ENCODE measurements around the gene COX7A1. TPM values are rescaled to one million over a fixed set of nuclear protein-coding genes. Genes with fewer than 3 reads are reported as not detected.

Gene COX7A1
- total and polyA plus RNA-seq, 10 of the 15 experiments (the other 5 are each of a cell fraction or from before 2014, with no cell fraction given) = not detected

DNA sequence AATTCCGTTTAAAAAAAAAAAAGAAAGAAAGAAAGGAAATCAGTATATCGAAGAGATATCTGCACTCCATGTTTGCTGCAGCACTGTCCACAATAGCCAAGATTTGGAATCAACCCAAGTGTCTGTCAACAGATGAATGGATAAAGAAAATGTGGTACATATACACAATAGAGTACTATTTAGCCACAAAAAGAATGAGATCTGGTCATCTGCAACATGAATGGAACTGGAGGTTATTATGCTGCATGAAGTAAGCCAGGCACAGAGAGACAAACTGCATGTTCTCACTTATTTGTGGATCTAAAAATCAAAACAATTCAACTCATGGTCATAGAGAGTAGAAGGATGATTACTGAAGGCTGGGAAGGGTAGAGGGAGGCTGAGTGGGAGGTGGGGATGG lies 45.9 kb upstream of the COX7A1 start:
- no peak for ATAC-seq
- no peak for TF ChIP-seq HDAC2 (IDR thresholded peaks at IDR 0.05)
- no peak for TF ChIP-seq IKZF2 (IDR thresholded peaks at IDR 0.05)
- TF ChIP-seq RB1 (IDR thresholded peaks at IDR 0.05; ENCODE audit: borderline replicate concordance) = no peak
- no peak for TF ChIP-seq RCOR1 (conservative IDR thresholded peaks at IDR 0.05; ENCODE audit: low read depth, low read length)
- TF ChIP-seq ZNF24 (IDR thresholded peaks at IDR 0.05) = no peak
- TF ChIP-seq, protein P1, sequence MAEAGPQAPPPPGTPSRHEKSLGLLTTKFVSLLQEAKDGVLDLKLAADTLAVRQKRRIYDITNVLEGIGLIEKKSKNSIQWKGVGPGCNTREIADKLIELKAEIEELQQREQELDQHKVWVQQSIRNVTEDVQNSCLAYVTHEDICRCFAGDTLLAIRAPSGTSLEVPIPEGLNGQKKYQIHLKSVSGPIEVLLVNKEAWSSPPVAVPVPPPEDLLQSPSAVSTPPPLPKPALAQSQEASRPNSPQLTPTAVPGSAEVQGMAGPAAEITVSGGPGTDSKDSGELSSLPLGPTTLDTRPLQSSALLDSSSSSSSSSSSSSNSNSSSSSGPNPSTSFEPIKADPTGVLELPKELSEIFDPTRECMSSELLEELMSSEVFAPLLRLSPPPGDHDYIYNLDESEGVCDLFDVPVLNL (IDR thresholded peaks at IDR 0.05; ENCODE audit: low read depth, low read length) = no peak
- no peak for TF ChIP-seq ATF7 (IDR thresholded peaks at IDR 0.05; ENCODE audit: low read depth)
- TF ChIP-seq, protein P2, sequence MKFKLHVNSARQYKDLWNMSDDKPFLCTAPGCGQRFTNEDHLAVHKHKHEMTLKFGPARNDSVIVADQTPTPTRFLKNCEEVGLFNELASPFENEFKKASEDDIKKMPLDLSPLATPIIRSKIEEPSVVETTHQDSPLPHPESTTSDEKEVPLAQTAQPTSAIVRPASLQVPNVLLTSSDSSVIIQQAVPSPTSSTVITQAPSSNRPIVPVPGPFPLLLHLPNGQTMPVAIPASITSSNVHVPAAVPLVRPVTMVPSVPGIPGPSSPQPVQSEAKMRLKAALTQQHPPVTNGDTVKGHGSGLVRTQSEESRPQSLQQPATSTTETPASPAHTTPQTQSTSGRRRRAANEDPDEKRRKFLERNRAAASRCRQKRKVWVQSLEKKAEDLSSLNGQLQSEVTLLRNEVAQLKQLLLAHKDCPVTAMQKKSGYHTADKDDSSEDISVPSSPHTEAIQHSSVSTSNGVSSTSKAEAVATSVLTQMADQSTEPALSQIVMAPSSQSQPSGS (IDR thresholded peaks at IDR 0.05; ENCODE audit: low read length) = no peak
- TF ChIP-seq IKZF1 (conservative IDR thresholded peaks at IDR 0.05) = no peak
- TF ChIP-seq MYC (IDR thresholded peaks at IDR 0.05; ENCODE audit: insufficient read depth, insufficient read length, insufficient replicate concordance, low read length, severe bottlenecking) = no peak
- TF ChIP-seq MEF2A (IDR thresholded peaks at IDR 0.05; ENCODE audit: insufficient read depth, low read depth, low read length) = no peak
- TF ChIP-seq ZNF622 (IDR thresholded peaks at IDR 0.05) = no peak
- TF ChIP-seq, protein P3, sequence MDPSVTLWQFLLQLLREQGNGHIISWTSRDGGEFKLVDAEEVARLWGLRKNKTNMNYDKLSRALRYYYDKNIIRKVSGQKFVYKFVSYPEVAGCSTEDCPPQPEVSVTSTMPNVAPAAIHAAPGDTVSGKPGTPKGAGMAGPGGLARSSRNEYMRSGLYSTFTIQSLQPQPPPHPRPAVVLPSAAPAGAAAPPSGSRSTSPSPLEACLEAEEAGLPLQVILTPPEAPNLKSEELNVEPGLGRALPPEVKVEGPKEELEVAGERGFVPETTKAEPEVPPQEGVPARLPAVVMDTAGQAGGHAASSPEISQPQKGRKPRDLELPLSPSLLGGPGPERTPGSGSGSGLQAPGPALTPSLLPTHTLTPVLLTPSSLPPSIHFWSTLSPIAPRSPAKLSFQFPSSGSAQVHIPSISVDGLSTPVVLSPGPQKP (IDR thresholded peaks at IDR 0.05; ENCODE audit: low read depth, low read length) = no peak
- TF ChIP-seq SMAD1 (IDR thresholded peaks at IDR 0.05; ENCODE audit: low read depth, partially characterized antibody) = no peak
- no peak for TF ChIP-seq SREBF1 (IDR thresholded peaks at IDR 0.05; ENCODE audit: low read length)
- no peak for TF ChIP-seq FOXM1 (IDR thresholded peaks at IDR 0.05; ENCODE audit: low read depth, low read length)
- TF ChIP-seq TARDBP (IDR thresholded peaks at IDR 0.05; ENCODE audit: borderline replicate concordance) = no peak
- TF ChIP-seq, protein P4, sequence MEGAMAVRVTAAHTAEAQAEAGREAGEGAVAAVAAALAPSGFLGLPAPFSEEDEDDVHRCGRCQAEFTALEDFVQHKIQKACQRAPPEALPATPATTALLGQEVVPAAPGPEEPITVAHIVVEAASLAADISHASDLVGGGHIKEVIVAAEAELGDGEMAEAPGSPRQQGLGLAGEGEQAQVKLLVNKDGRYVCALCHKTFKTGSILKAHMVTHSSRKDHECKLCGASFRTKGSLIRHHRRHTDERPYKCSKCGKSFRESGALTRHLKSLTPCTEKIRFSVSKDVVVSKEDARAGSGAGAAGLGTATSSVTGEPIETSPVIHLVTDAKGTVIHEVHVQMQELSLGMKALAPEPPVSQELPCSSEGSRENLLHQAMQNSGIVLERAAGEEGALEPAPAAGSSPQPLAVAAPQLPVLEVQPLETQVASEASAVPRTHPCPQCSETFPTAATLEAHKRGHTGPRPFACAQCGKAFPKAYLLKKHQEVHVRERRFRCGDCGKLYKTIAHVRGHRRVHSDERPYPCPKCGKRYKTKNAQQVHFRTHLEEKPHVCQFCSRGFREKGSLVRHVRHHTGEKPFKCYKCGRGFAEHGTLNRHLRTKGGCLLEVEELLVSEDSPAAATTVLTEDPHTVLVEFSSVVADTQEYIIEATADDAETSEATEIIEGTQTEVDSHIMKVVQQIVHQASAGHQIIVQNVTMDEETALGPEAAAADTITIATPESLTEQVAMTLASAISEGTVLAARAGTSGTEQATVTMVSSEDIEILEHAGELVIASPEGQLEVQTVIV (IDR thresholded peaks at IDR 0.05; ENCODE audit: borderline replicate concordance, partially characterized antibody) = no peak
- TF ChIP-seq ZZZ3 (IDR thresholded peaks at IDR 0.05; ENCODE audit: control insufficient read depth, insufficient read length, low read depth) = no peak

More for the DNA sequence above, 45.9 kb upstream of the COX7A1 start:
- no peak overlapping the region for H3K4me2 ChIP-seq (ENCODE audit: control insufficient read depth, insufficient read depth)
- H3K9me3 ChIP-seq (replicated peaks; ENCODE audit: control insufficient read depth, insufficient read depth, low read length) = no peaks in the 10 kb centered on the region
- no peaks in the 10 kb centered on the region for H3K27me3 ChIP-seq (replicated peaks in 1 of 2; ENCODE audit: control insufficient read depth in 2 of 2, insufficient read depth in 2 of 2, low read length in 1 of 2)
- no peaks in the 10 kb centered on the region; the same call in 1 of the 2 replicates for H3K4me1 ChIP-seq (ENCODE audit: control insufficient read depth, insufficient read depth, low read length)
- ChIA-PET POLR2A (no interaction called here), SMC1A (ENCODE audit: uncharacterized antibody, unreplicated experiment) (no interaction called here), CTCF (no interaction called here), RAD21 (ENCODE audit: unreplicated experiment) (interaction anchor here (0.6 kb wide), 1 partner anchor 1008 kb away, joined by 4 read pairs; no protein-coding TSS in a partner anchor)
- H3K36me3 ChIP-seq (ENCODE audit: control insufficient read depth in 2 of 2, insufficient read depth in 2 of 2, low read length in 1 of 2) = no peaks in the 10 kb centered on the region; a peak in 1 of 4 replicates
- intact Hi-C loops (cut with micrococcal nuclease; ENCODE audit: unreplicated experiment) (no loop called here), in situ Hi-C loops (cut with MboI) (no loop called here)
- H3K9ac ChIP-seq (ENCODE audit: control insufficient read depth, insufficient read depth, low read length) = no peak overlapping the region
- DNase-seq (ENCODE audit: low read depth, low spot score) (no peak), FAIRE-seq (no peak)
- H3K27ac ChIP-seq (ENCODE audit: control insufficient read depth, insufficient read depth) = no peak overlapping the region
- no TSS peak for BruUV-seq (replicated peaks)
- no peaks in the 10 kb centered on the region for H4K20me1 ChIP-seq (ENCODE audit: control insufficient read depth, insufficient read depth)
- no peaks in the 10 kb centered on the region for H3K79me2 ChIP-seq (ENCODE audit: control insufficient read depth, insufficient read depth, low read length)
- no peak overlapping the region for H2AFZ ChIP-seq (ENCODE audit: control insufficient read depth, low read depth, low read length)
- no peak overlapping the region for H3K4me3 ChIP-seq
- 83% methylated on average over 1 of the region's 2 CpGs for WGBS (ENCODE audit: insufficient coverage, insufficient replicate concordance, low lambda C conversion rate, missing lambda C conversion rate)

Data from GM12878 (cell line).